ENCODE results near the gene SNRPB. TPM values are rescaled to one million over a fixed set of nuclear protein-coding genes. Genes with fewer than 3 reads are reported as not detected.

Gene SNRPB
- total RNA-seq, 2 donors from 2014 or later: 329 to 489 TPM

GRCh38 chr20:2460752-2461424 lies 9.7 kb downstream of the SNRPB start:
- Mint-ChIP-seq H3K36me3 (ENCODE audit: low read depth) (peaks cover 96% of the 10 kb centered on the region), H3K4me3 (no peak overlapping the region), H3K27me3 (no peaks in the 10 kb centered on the region), H3K4me1 (peaks cover 13% of the 10 kb centered on the region), H3K9me3 (no peaks in the 10 kb centered on the region), H3K27ac (no peak overlapping the region)
- no peak for ATAC-seq (replicated peaks)

GRCh38 chr20:2459981-2460751 lies 10.4 kb downstream of the SNRPB start:
- Mint-ChIP-seq H3K27ac (no peak overlapping the region), H3K36me3 (ENCODE audit: low read depth) (peaks cover 89% of the 10 kb centered on the region), H3K4me1 (peaks cover 9% of the 10 kb centered on the region), H3K27me3 (no peaks in the 10 kb centered on the region), H3K9me3 (no peaks in the 10 kb centered on the region), H3K4me3 (no peak overlapping the region)
- no peak for ATAC-seq (replicated peaks)

- no peaks in the 10 kb centered on the region for H3K9me3 Mint-ChIP-seq
- peaks cover 77% of the 10 kb centered on the region for H3K36me3 Mint-ChIP-seq (ENCODE audit: low read depth)
- H3K4me1 Mint-ChIP-seq: peaks cover 9% of the 10 kb centered on the region
- H3K4me3 Mint-ChIP-seq: no peak overlapping the region
- ATAC-seq (replicated peaks): no peak
- H3K27me3 Mint-ChIP-seq: no peaks in the 10 kb centered on the region
- H3K27ac Mint-ChIP-seq: no peak overlapping the region
These were observed 11.6 kb downstream of the SNRPB start for GRCh38 chr20:2458919-2459499.

GRCh38 chr20:2455771-2456497 lies 14.7 kb downstream of the SNRPB start:
- peak overlapping the region; percentile 64 for H3K27ac Mint-ChIP-seq
- ATAC-seq (replicated peaks): no peak
- H3K27me3 Mint-ChIP-seq: no peaks in the 10 kb centered on the region
- H3K4me3 Mint-ChIP-seq: no peak overlapping the region
- H3K4me1 Mint-ChIP-seq: peaks cover 7% of the 10 kb centered on the region
- H3K9me3 Mint-ChIP-seq: no peaks in the 10 kb centered on the region
- H3K36me3 Mint-ChIP-seq (ENCODE audit: low read depth): peaks cover 46% of the 10 kb centered on the region

GRCh38 chr20:2453792-2454191 lies 16.8 kb downstream of the SNRPB start:
- Mint-ChIP-seq H3K36me3 (ENCODE audit: low read depth) (peaks cover 25% of the 10 kb centered on the region), H3K27me3 (no peaks in the 10 kb centered on the region), H3K9me3 (no peaks in the 10 kb centered on the region), H3K27ac (peak overlapping the region; percentile 28), H3K4me3 (no peak overlapping the region), H3K4me1 (peaks cover 19% of the 10 kb centered on the region)
- no peak for ATAC-seq (replicated peaks)

- H3K27me3 Mint-ChIP-seq: no peaks in the 10 kb centered on the region
- H3K27ac Mint-ChIP-seq: no peak overlapping the region
- peaks cover 10% of the 10 kb centered on the region for H3K36me3 Mint-ChIP-seq (ENCODE audit: low read depth)
- H3K9me3 Mint-ChIP-seq: no peaks in the 10 kb centered on the region
- H3K4me1 Mint-ChIP-seq: peaks cover 17% of the 10 kb centered on the region
- peak; percentile 34 for ATAC-seq (replicated peaks)
- no peak overlapping the region for H3K4me3 Mint-ChIP-seq
These were observed 18.5 kb downstream of the SNRPB start for GRCh38 chr20:2451939-2452732.

GRCh38 chr20:2451422-2451821 lies 19.2 kb downstream of the SNRPB start:
- Mint-ChIP-seq H3K4me3 (no peak overlapping the region), H3K27ac (no peak overlapping the region), H3K36me3 (ENCODE audit: low read depth) (peaks cover 4% of the 10 kb centered on the region), H3K27me3 (no peaks in the 10 kb centered on the region), H3K4me1 (peaks cover 17% of the 10 kb centered on the region), H3K9me3 (no peaks in the 10 kb centered on the region)
- no peak for ATAC-seq (replicated peaks)

GRCh38 chr20:2449386-2449785 lies 21.2 kb downstream of the SNRPB start:
- Mint-ChIP-seq H3K4me1 (peaks cover 17% of the 10 kb centered on the region), H3K36me3 (ENCODE audit: low read depth) (no peaks in the 10 kb centered on the region), H3K27me3 (no peaks in the 10 kb centered on the region), H3K4me3 (no peak overlapping the region), H3K27ac (no peak overlapping the region), H3K9me3 (no peaks in the 10 kb centered on the region)
- ATAC-seq (replicated peaks): peak; percentile 48

GRCh38 chr20:2446845-2447244 lies 23.7 kb downstream of the SNRPB start:
- no peak for ATAC-seq (replicated peaks)
- Mint-ChIP-seq H3K9me3 (no peaks in the 10 kb centered on the region), H3K4me3 (no peak overlapping the region), H3K27ac (no peak overlapping the region), H3K36me3 (ENCODE audit: low read depth) (no peaks in the 10 kb centered on the region), H3K27me3 (no peaks in the 10 kb centered on the region), H3K4me1 (peaks cover 17% of the 10 kb centered on the region)

GRCh38 chr20:2431185-2431584 lies 39.4 kb downstream of the SNRPB start:
- H3K4me1 Mint-ChIP-seq: no peaks in the 10 kb centered on the region
- H3K36me3 Mint-ChIP-seq (ENCODE audit: low read depth): no peaks in the 10 kb centered on the region
- no peak overlapping the region for H3K27ac Mint-ChIP-seq
- no peak overlapping the region for H3K4me3 Mint-ChIP-seq
- ATAC-seq (replicated peaks): no peak
- H3K27me3 Mint-ChIP-seq: peaks cover 6% of the 10 kb centered on the region
- H3K9me3 Mint-ChIP-seq: no peaks in the 10 kb centered on the region

GRCh38 chr20:2430538-2430937 lies 40.1 kb downstream of the SNRPB start:
- ATAC-seq (replicated peaks): no peak
- Mint-ChIP-seq H3K4me1 (no peaks in the 10 kb centered on the region), H3K9me3 (no peaks in the 10 kb centered on the region), H3K4me3 (no peak overlapping the region), H3K36me3 (ENCODE audit: low read depth) (no peaks in the 10 kb centered on the region), H3K27me3 (peaks cover 6% of the 10 kb centered on the region), H3K27ac (no peak overlapping the region)

- H3K36me3 Mint-ChIP-seq (ENCODE audit: low read depth): no peaks in the 10 kb centered on the region
These were observed 41.5 kb downstream of the SNRPB start for GRCh38 chr20:2429051-2429450.

GRCh38 chr20:2421247-2421646 lies 49.3 kb downstream of the SNRPB start:
- ATAC-seq (replicated peaks): no peak
- Mint-ChIP-seq H3K27me3 (peaks cover 12% of the 10 kb centered on the region), H3K4me3 (no peak overlapping the region), H3K36me3 (ENCODE audit: low read depth) (no peaks in the 10 kb centered on the region), H3K27ac (no peak overlapping the region), H3K9me3 (no peaks in the 10 kb centered on the region), H3K4me1 (no peaks in the 10 kb centered on the region)

More at GRCh38 chr20:2429051-2429450, 41.5 kb downstream of the SNRPB start:
- no peaks in the 10 kb centered on the region for H3K9me3 Mint-ChIP-seq
- peaks cover 6% of the 10 kb centered on the region for H3K27me3 Mint-ChIP-seq
- H3K4me3 Mint-ChIP-seq: no peak overlapping the region
- ATAC-seq (replicated peaks): no peak
- no peak overlapping the region for H3K27ac Mint-ChIP-seq
- H3K4me1 Mint-ChIP-seq: no peaks in the 10 kb centered on the region

GRCh38 chr20:2420510-2420909 lies 50.1 kb downstream of the SNRPB start:
- no peaks in the 10 kb centered on the region for H3K9me3 Mint-ChIP-seq
- H3K27ac Mint-ChIP-seq: no peak overlapping the region
- ATAC-seq (replicated peaks): no peak

More at GRCh38 chr20:2420510-2420909, 50.1 kb downstream of the SNRPB start:
- Mint-ChIP-seq H3K4me1 (no peaks in the 10 kb centered on the region), H3K27me3 (peaks cover 13% of the 10 kb centered on the region), H3K4me3 (no peak overlapping the region), H3K36me3 (ENCODE audit: low read depth) (no peaks in the 10 kb centered on the region)

Data from activated T-helper 17 cell treated with anti-CD3 and anti-CD28 coated beads, Interleukin-2, amount 50 U/mL, for 72 hours (primary cell).